Fibroblast of lung (primary cell): Measurements from ENCODE around the gene ZFPL1. TPM values are rescaled to one million over a fixed set of nuclear protein-coding genes. Genes with fewer than 3 reads are reported as not detected.

Source experiments
- DNase-seq, 2 donors: peaks; one replicate each; pipeline versions ENCODE4 v3.0.0 to v3.0.0-alpha.2; 2010; ENCODE audit warnings: low read depth in 2 of 2
- H2AFZ ChIP-seq: 2 replicates; pipeline ENCODE4 v1.5.1; 2012; ENCODE audit warnings: low read length, control low read depth, inconsistent platforms
- H3K27ac ChIP-seq: 2 replicates; pipeline ENCODE4 v1.5.1; 2011; ENCODE audit warnings: low read length, control low read depth; ENCODE audit not compliant: insufficient read depth
- H3K27me3 ChIP-seq: 2 replicates; pipeline ENCODE4 v1.5.1; 2011; ENCODE audit warnings: mild to moderate bottlenecking, low read length; ENCODE audit not compliant: control insufficient read depth, insufficient read depth
- H3K36me3 ChIP-seq: 2 replicates; pipeline ENCODE4 v1.5.1; 2011; ENCODE audit warnings: low read length; ENCODE audit not compliant: control insufficient read depth, insufficient read depth
- H3K4me1 ChIP-seq: 2 replicates; pipeline ENCODE4 v1.5.1; 2011; ENCODE audit warnings: low read length; ENCODE audit not compliant: control insufficient read depth, insufficient read depth; ENCODE audit errors: extremely low read depth
- H3K4me2 ChIP-seq: 2 replicates; pipeline ENCODE4 v1.5.1; 2011; ENCODE audit warnings: low read length, control low read depth; ENCODE audit not compliant: insufficient read depth; ENCODE audit errors: extremely low read depth
- H3K4me3 ChIP-seq, 4 experiments: fragments of 200-600 bp in 1 of 4; sonication (generic) in 1 of 4; replicated peaks in 1 of 4; 2 replicates each; pipeline ENCODE4 v1.5.1; 2011 to 2016; ENCODE audit warnings: low read length in 4 of 4, low read depth in 3 of 4, mild to moderate bottlenecking in 3 of 4, control low read depth in 2 of 4, inconsistent platforms in 1 of 4, mixed read lengths in 1 of 4; ENCODE audit not compliant: insufficient read depth in 1 of 4; ENCODE audit errors: control extremely low read depth in 1 of 4
- H3K79me2 ChIP-seq: 2 replicates; pipeline ENCODE4 v1.5.1; 2012; ENCODE audit warnings: mild to moderate bottlenecking, low read length, inconsistent platforms; ENCODE audit not compliant: control insufficient read depth, insufficient read depth
- H3K9ac ChIP-seq: 2 replicates; pipeline ENCODE4 v1.5.1; 2011; ENCODE audit warnings: mild to moderate bottlenecking, low read length, control low read depth; ENCODE audit not compliant: insufficient read depth
- H3K9me3 ChIP-seq: 2 replicates; pipeline ENCODE4 v1.5.1; 2012; ENCODE audit warnings: low read depth, low read length; ENCODE audit not compliant: control insufficient read depth, insufficient read depth
- H4K20me1 ChIP-seq: 2 replicates; pipeline ENCODE4 v1.5.1; 2011; ENCODE audit warnings: low read length; ENCODE audit not compliant: control insufficient read depth, insufficient read depth; ENCODE audit errors: extremely low read depth
- CTCF ChIP-seq, 2 donors: IDR thresholded peaks in 1 of 2; conservative IDR thresholded peaks in 1 of 2; 1 replicate in 1 of 2; 2 replicates in 1 of 2; pipeline ENCODE4 v1.5.1; 2011 to 2012; ENCODE audit warnings: low read length in 2 of 2, control low read depth in 1 of 2, inconsistent platforms in 1 of 2, low read depth in 1 of 2, mild to moderate bottlenecking in 1 of 2
- EZH2 ChIP-seq: IDR thresholded peaks from 2 replicates; pipeline ENCODE4 v1.5.1; 2012; ENCODE audit warnings: low read length, control low read depth, mild to moderate bottlenecking; ENCODE audit errors: missing control alignments
- polyA plus RNA-seq, 2 donors: library from polyadenylated mRNA; depleted of rRNA in 1 of 2; stranded (reverse) in 1 of 2; unstranded in 1 of 2; fragments of >200 nt; gene quantifications; 2 replicates each; pipeline ENCODE4 v1.2.1, GENCODE V29; 2011 to 2012; ENCODE audit warnings: missing spikeins in 1 of 2
- total RNA-seq: library from RNA; depleted of rRNA; stranded (reverse); fragments of >200 nt; gene quantifications from 2 replicates; pipeline ENCODE4 v1.2.1, GENCODE V29; 2014

The ZFPL1 gene
- total and polyA plus RNA-seq, 2 donors (not counting 1 experiment from before 2014, with no cell fraction given) = 30.8 to 36.0 TPM

- H3K4me3 ChIP-seq = no peak overlapping the region
- DNase-seq = no peak
- no peak overlapping the region for H3K4me2 ChIP-seq
- H3K27me3 ChIP-seq = peaks cover 8% of the 10 kb centered on the region
- no peak overlapping the region for H2AFZ ChIP-seq
- no peaks in the 10 kb centered on the region for H4K20me1 ChIP-seq
- no peaks in the 10 kb centered on the region for H3K9me3 ChIP-seq
- H3K4me1 ChIP-seq = no peaks in the 10 kb centered on the region
- H3K27ac ChIP-seq = no peak overlapping the region
- H3K36me3 ChIP-seq = no peaks in the 10 kb centered on the region
- TF ChIP-seq CTCF (conservative IDR thresholded peaks at IDR 0.05 in 1 of 2, IDR thresholded peaks at IDR 0.05 in 1 of 2; ENCODE audit: low read depth in 1 of 2, low read length in 2 of 2) (no peak), EZH2 (no peak)
- H3K79me2 ChIP-seq = no peaks in the 10 kb centered on the region
- no peak overlapping the region for H3K9ac ChIP-seq
Measured at GRCh38 chr11:65053827-65054508, 30.1 kb upstream of the ZFPL1 start.

- Histone ChIP-seq H4K20me1 (no peaks in the 10 kb centered on the region), H3K27ac (no peak overlapping the region), H3K79me2 (no peaks in the 10 kb centered on the region), H2AFZ (no peak overlapping the region), H3K4me3 (no peak overlapping the region), H3K27me3 (peaks cover 8% of the 10 kb centered on the region), H3K4me1 (no peaks in the 10 kb centered on the region), H3K9me3 (no peaks in the 10 kb centered on the region), H3K4me2 (no peak overlapping the region), H3K9ac (no peak overlapping the region), H3K36me3 (no peaks in the 10 kb centered on the region)
- TF ChIP-seq CTCF (conservative IDR thresholded peaks at IDR 0.05 in 1 of 2, IDR thresholded peaks at IDR 0.05 in 1 of 2; ENCODE audit: low read depth in 1 of 2, low read length in 2 of 2) = no peak
- no peak for TF ChIP-seq EZH2
- DNase-seq = no peak
Measured at GRCh38 chr11:65055538-65055937, 28.5 kb upstream of the ZFPL1 start.

GRCh38 chr11:65056999-65057398 lies 27.0 kb upstream of the ZFPL1 start:
- TF ChIP-seq EZH2 (no peak), CTCF (conservative IDR thresholded peaks at IDR 0.05 in 1 of 2, IDR thresholded peaks at IDR 0.05 in 1 of 2; ENCODE audit: low read depth in 1 of 2, low read length in 2 of 2) (no peak)
- no peak overlapping the region for H3K4me2 ChIP-seq
- no peak overlapping the region for H3K4me3 ChIP-seq
- H4K20me1 ChIP-seq = no peaks in the 10 kb centered on the region
- peaks cover 8% of the 10 kb centered on the region for H3K27me3 ChIP-seq
- no peaks in the 10 kb centered on the region for H3K36me3 ChIP-seq
- no peaks in the 10 kb centered on the region for H3K4me1 ChIP-seq
- no peak overlapping the region for H3K9ac ChIP-seq
- DNase-seq = no peak
- no peaks in the 10 kb centered on the region for H3K79me2 ChIP-seq
- H3K9me3 ChIP-seq = no peaks in the 10 kb centered on the region
- no peak overlapping the region for H3K27ac ChIP-seq
- no peak overlapping the region for H2AFZ ChIP-seq
